BE2C (cell line): ENCODE data around the gene NELFCD.
"Not testable (repeated sequence)": the region's sequence is repeated elsewhere in the genome, so short reads cannot be mapped to it uniquely, and the experiment has no call there.

Source experiments
- DNase-seq: peaks from one replicate; pipeline ENCODE4 v3.0.0-alpha.2; 2020
- H3K27me3 ChIP-seq: fragments of 250-450 bp; sonication (Bioruptor Pico); 2 replicates; pipeline ENCODE4 v1.5.1; 2020; ENCODE audit warnings: mild to moderate bottlenecking
- H3K36me3 ChIP-seq: fragments of 250-450 bp; sonication (Bioruptor Pico); 2 replicates; pipeline ENCODE4 v1.5.1; 2020; ENCODE audit warnings: mild to moderate bottlenecking
- H3K4me1 ChIP-seq: fragments of 250-450 bp; sonication (Bioruptor Pico); 2 replicates; pipeline ENCODE4 v1.5.1; 2020
- H3K4me3 ChIP-seq: 2 replicates; pipeline ENCODE4 v1.5.1; 2011; ENCODE audit warnings: low read depth, low read length
- H3K9me3 ChIP-seq: fragments of 250-450 bp; sonication (Bioruptor Pico); 2 replicates; pipeline ENCODE4 v1.5.1; 2020
- CTCF ChIP-seq: IDR thresholded peaks from 2 replicates; pipeline ENCODE4 v1.5.1; 2012; ENCODE audit warnings: mild to moderate bottlenecking, low read depth, low read length

The NELFCD gene

GRCh38 chr20:58944610-58945009 lies 36.4 kb upstream of the NELFCD start:
- no peak for TF ChIP-seq CTCF
- Histone ChIP-seq H3K36me3 (no peaks in the 10 kb centered on the region), H3K4me3 (no peak overlapping the region), H3K27me3 (no peaks in the 10 kb centered on the region), H3K9me3 (no peaks in the 10 kb centered on the region), H3K4me1 (no peaks in the 10 kb centered on the region)
- DNase-seq, result no peak

- TF ChIP-seq CTCF, result no peak
- Histone ChIP-seq H3K27me3 (no peaks in the 10 kb centered on the region), H3K4me3 (no peak overlapping the region)
These were observed 35.0 kb upstream of the NELFCD start for GRCh38 chr20:58945965-58946631.

GRCh38 chr20:58947797-58948388 lies 33.2 kb upstream of the NELFCD start:
- not testable (repeated sequence) for H3K36me3 ChIP-seq, DNase-seq, H3K27me3 ChIP-seq, H3K4me3 ChIP-seq, H3K4me1 ChIP-seq, H3K9me3 ChIP-seq

More at GRCh38 chr20:58945965-58946631, 35.0 kb upstream of the NELFCD start:
- no peaks in the 10 kb centered on the region for H3K36me3 ChIP-seq
- no peaks in the 10 kb centered on the region for H3K4me1 ChIP-seq
- no peaks in the 10 kb centered on the region for H3K9me3 ChIP-seq
- DNase-seq, result no peak

- Histone ChIP-seq H3K36me3 (no peaks in the 10 kb centered on the region), H3K4me1 (no peaks in the 10 kb centered on the region), H3K27me3 (no peaks in the 10 kb centered on the region), H3K9me3 (no peaks in the 10 kb centered on the region), H3K4me3 (no peak overlapping the region)
- DNase-seq, result no peak
- TF ChIP-seq CTCF, result peak; percentile 19; the same call in 1 of the 2 replicates
These were observed 30.5 kb upstream of the NELFCD start for GRCh38 chr20:58950603-58951002.

GRCh38 chr20:58953050-58953449 lies 28.0 kb upstream of the NELFCD start:
- no peaks in the 10 kb centered on the region for H3K36me3 ChIP-seq
- DNase-seq, result no peak
- no peaks in the 10 kb centered on the region for H3K9me3 ChIP-seq
- TF ChIP-seq CTCF, result no peak
- H3K4me1 ChIP-seq, result no peaks in the 10 kb centered on the region
- H3K4me3 ChIP-seq, result no peak overlapping the region
- H3K27me3 ChIP-seq, result no peaks in the 10 kb centered on the region

GRCh38 chr20:58956078-58956477 lies 25.0 kb upstream of the NELFCD start:
- H3K4me3 ChIP-seq, result no peak overlapping the region
- H3K4me1 ChIP-seq, result no peaks in the 10 kb centered on the region
- H3K36me3 ChIP-seq, result no peaks in the 10 kb centered on the region
- no peaks in the 10 kb centered on the region for H3K9me3 ChIP-seq
- H3K27me3 ChIP-seq, result no peaks in the 10 kb centered on the region; the same call in 1 of the 2 replicates
- DNase-seq, result no peak
- TF ChIP-seq CTCF, result no peak
